SH-SY5Y (cell line): ENCODE measurements around the gene PRPF40B.

Source experiments
- GATA2 ChIP-seq: IDR thresholded peaks from 2 replicates; pipeline ENCODE4 v1.6.1; 2011; ENCODE audit warnings: mild to moderate bottlenecking, low read depth, low read length
- GATA3 ChIP-seq: IDR thresholded peaks from 2 replicates; pipeline ENCODE4 v1.6.1; 2011; ENCODE audit warnings: low read depth, mild to moderate bottlenecking, low read length, moderate library complexity

The PRPF40B gene

GRCh38 chr12:49622501-49623141 lies 740 bp upstream of the PRPF40B start:
- TF ChIP-seq GATA3, result no peak
- no peak for TF ChIP-seq GATA2

GRCh38 chr12:49624921-49625577 lies 1.7 kb downstream of the PRPF40B start:
- TF ChIP-seq GATA2 (no peak), GATA3 (no peak)

GRCh38 chr12:49626169-49626835 lies 2.9 kb downstream of the PRPF40B start:
- TF ChIP-seq GATA2 (no peak), GATA3 (no peak)

- TF ChIP-seq GATA2 (no peak), GATA3 (no peak)
These were observed 3.5 kb downstream of the PRPF40B start for GRCh38 chr12:49626836-49627235.

- TF ChIP-seq GATA3 (no peak), GATA2 (no peak)
These were observed 4.5 kb downstream of the PRPF40B start for GRCh38 chr12:49627752-49628360.

GRCh38 chr12:49631336-49631907 lies 8.1 kb downstream of the PRPF40B start:
- TF ChIP-seq GATA3 (no peak), GATA2 (no peak)

- TF ChIP-seq GATA2 (no peak), GATA3 (no peak)
These were observed 9.0 kb downstream of the PRPF40B start for GRCh38 chr12:49632401-49632800.

GRCh38 chr12:49632986-49633702 lies 9.8 kb downstream of the PRPF40B start:
- TF ChIP-seq GATA2, result no peak
- TF ChIP-seq GATA3, result no peak

GRCh38 chr12:49633703-49634345 lies 10.5 kb downstream of the PRPF40B start:
- no peak for TF ChIP-seq GATA2
- TF ChIP-seq GATA3, result no peak

GRCh38 chr12:49635036-49635435 lies 11.7 kb downstream of the PRPF40B start:
- TF ChIP-seq GATA2 (no peak), GATA3 (no peak)

GRCh38 chr12:49635656-49636055 lies 12.3 kb downstream of the PRPF40B start:
- TF ChIP-seq GATA3 (no peak), GATA2 (no peak)

GRCh38 chr12:49636574-49636973 lies 13.2 kb downstream of the PRPF40B start:
- no peak for TF ChIP-seq GATA3
- no peak for TF ChIP-seq GATA2

GRCh38 chr12:49636979-49637755 lies 13.8 kb downstream of the PRPF40B start:
- TF ChIP-seq GATA3 (no peak), GATA2 (no peak)
